HG02759 (cell line): ENCODE measurements around the gene FH.
A peak's percentile ranks its signal among the peaks of the same experiment; 100 is the strongest.

ENCODE experiments used
- ATAC-seq: cut with Tn5 transposase; IDR thresholded peaks from one replicate; pipeline ENCODE4 v1.9.1; 2021; ENCODE audit warnings: mild to moderate bottlenecking, moderate library complexity; ENCODE audit not compliant: unreplicated experiment

FH gene

GRCh38 chr1:241519308-241520079, at the start of gene FH:
FH (minus strand) TSS chr1:241519755; CDS start chr1:241519722, 33 bp downstream.
- peak; percentile 99 for ATAC-seq

GRCh38 chr1:241560849-241561187, 41.3 kb upstream of the FH start:
- ATAC-seq: no peak

- ATAC-seq: no peak
Observed at GRCh38 chr1:241560146-241560848, 40.7 kb upstream of the FH start.

- no peak for ATAC-seq
Observed at GRCh38 chr1:241557551-241558193, 38.1 kb upstream of the FH start.

- no peak for ATAC-seq
Observed at GRCh38 chr1:241557031-241557430, 37.5 kb upstream of the FH start.

DNA sequence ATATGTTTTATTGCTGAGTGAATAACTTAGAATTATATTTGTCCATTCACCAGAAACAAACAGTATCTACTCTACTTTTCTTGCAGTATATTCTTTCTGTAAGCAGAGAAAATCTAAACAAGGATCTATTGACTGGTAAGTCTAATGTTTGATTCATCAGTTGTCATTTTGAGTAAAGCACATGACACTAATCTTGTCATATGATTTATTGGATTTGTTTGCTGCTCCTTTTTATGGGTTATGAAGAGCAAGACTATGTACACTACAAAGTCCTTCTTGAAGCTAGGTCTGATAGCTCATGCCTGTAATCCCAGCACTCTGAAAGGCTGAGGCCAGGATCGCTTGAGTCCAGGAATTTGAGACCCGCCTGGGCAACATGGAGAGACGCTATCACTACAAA, 36.0 kb upstream of the FH start:
- ATAC-seq: no peak

DNA sequence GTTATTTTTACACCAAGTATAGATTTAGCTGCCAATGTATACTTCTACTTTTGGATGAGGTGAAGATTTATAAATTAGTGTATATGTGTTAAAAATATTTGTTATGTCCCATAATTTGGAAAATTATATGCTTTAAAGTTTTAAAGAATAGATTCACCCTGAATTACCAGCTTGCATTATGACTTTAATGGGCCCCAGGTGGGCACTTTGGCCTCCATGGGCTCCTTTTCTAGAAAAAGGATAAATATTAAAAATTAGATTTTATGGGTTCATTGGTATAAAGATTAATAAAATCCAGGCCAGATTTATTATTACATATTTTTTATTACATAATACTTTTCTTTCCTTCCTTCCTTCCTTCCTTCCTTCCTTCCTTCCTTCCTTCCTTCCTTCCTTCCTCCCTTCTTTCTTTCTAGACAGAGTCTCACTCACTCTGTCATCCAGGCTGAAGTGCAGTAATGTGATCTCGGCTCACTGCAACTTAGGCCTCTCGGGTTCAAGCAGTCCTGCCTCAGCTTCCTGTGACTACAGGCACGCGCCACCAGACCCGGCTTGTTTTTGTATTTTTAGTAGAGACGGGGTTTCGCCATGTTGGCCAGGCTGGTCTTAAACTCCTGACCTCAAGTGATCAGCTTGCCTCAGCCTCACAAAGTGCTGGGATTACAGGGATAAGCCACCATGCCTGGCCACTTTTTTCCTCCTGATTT, 34.5 kb upstream of the FH start:
- no peak for ATAC-seq

DNA sequence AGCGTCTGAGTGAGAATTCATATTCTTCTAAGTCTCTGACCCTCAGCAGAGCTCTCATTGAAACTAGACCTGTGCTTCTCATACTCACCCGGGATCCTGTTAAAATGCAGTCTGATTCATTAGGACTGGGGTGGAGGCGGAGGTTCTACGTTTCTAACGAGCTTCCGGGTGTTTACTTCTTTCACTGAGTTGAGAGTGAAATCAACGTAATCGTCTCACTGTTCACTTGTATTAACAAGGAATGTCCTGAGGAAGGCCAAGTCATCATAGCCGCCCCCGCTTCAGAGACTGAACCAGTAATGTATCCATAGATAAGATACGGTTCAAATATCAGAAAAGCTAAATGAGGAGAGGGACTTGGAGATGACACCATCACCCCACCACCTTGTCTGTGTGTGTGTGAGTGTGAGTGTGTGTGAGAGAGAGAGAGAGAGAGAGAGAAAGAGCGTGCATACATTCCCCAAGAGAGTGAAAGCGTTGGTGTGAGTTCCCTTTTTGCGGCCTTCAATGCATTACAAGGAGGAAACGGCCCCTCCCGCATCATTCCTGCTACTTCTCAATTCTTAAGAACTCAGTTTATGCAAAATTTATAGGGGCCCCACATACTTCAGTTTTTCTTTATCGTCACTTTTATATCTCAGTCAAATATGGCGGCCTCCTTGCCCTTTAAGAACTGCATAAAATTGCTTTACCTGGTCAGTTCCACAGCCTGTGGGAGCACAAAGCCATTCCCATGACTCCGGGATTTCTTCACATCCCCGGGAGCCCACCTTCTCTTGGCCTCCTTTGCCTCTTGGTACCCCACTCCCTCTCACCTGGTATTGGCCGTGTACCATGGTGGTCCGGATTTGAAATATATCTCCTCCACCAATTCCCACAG, 32.4 kb upstream of the FH start:
- peak; percentile 89 for ATAC-seq

DNA sequence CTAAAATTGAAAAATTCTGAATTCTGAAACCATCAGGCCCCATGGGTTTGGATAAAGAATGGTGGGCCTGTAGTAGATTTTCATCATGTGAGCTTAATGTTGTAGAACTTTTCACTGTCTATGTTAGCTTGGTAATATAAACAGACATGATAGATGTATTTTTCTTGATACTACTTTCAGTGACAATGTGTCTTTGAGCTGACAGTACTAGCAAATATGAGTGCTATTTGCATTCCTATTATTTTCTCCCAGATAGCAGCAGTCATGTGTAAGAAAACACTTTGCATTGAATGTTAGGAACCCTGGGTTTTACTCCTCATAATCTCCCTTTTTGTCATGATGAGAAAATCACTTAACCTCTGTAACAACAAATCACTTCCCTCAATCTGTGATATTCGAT, 30.8 kb upstream of the FH start:
- ATAC-seq: no peak

- ATAC-seq: no peak
Observed at GRCh38 chr1:241548008-241548407, 28.5 kb upstream of the FH start.

DNA sequence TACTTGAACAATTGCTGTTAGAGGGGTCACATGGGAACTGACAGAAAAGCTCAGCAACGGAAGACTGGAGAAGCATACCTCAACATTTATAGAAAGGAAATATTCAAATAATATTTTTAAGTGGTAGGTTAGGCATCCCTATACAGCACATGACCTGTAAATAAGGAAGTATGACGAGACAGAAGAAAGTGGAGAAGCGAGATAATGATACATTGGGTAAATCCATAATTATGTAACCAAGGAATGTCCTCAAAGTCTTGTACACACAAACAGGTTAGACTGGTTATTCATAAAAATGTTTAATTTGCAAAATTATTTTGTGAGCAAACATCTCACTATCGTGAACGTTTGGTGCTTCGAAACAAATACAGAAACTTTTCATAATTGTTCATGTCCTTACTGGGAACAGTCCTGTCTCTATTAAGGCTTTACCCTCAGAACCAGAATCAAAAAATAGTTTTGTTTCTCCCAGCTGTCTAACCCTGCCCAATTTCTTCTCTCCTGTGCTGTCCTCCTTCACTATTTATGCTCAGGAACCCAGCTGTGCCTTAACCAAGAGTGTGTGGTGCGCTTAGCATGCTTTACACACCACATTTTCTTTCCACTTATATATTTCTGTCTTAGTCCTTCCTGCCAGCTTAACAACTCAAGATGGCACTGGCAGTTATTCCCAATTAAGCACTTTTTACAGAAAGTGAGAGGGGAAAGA, 22.8 kb upstream of the FH start:
- ATAC-seq: no peak

GRCh38 chr1:241536969-241537368, 17.4 kb upstream of the FH start:
- no peak for ATAC-seq

DNA sequence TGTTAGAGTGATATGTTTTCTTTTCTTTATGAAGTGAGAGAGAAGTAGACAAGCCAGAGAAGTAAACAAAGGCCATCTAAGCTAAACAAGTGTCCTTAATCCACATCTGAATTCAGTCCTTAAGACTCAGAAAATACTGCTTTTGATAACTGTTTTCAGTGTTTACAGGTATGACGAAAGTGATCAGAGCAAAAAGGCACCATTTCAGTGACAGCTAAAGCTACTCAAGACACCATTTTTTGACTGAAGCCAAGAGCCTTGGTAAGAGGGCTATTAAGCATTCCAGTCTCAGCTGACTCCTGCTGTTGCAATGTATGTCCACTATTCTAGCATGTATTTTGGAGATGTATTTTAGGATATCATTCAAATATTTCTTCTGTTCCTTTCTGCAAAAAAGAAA, 16.7 kb upstream of the FH start:
- ATAC-seq: no peak

DNA sequence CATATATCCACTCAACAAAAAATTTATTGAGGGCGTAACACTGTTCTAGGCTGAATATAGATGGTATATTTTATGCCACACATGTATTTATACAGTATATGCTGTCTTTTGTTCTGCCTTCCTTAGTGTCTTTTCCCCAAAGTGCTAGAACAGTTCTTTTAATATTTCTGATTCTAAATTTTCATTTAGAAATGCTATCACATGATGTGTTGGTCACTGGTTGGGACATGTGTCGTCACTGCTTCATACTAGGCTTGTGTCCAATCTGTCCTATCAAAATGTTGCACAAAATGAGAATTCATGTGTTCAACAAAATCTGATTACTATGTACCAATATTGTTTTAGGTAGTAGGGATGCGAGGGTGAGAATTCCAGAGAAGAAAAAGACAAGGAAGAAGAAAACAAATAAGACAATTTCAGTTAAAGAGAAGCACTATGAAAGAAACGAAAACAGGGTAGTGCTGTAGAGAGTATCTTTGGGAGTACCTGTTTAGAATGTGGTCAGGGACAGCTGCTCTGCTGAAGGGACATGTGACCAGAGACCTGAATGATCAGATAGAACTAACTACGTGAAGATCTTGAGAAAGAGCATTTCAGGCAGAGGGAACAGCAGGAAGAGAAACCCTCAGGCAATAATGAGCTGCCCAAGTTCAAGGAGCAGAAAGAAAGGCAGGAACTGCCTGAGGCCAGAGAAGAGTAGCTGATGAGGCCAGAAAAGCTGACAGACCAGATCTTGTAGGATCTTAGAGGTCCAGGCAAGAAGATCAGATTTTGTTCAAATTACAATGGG, 14.0 kb upstream of the FH start:
- ATAC-seq: peak; percentile 36

GRCh38 chr1:241532864-241533263, 13.3 kb upstream of the FH start:
- peak; percentile 65 for ATAC-seq

GRCh38 chr1:241532162-241532531, 12.6 kb upstream of the FH start, which contains the start of gene KMO:
KMO (plus strand) TSS chr1:241532378; CDS start chr1:241532445, 67 bp downstream.
- ATAC-seq: peak; percentile 34

GRCh38 chr1:241531195-241532161, 11.9 kb upstream of the FH start:
- ATAC-seq: peak; percentile 70

DNA sequence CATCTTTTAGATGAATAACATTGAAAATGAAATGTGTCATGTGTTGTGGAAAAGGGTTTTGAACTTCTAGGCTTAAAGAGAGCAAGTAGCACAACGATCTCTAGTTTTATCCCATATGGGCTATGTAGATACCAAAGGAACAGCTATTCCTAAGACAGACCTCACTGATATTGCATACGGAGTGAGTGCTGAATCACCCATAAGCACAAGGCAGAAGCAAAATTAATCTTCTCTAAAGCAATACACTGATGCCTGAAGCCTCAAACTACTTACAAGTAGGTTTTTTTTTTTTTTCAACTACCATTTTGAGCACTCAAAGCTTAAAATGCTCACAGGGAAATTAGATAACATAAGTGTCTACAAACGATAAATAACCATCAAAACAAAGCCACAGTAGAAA, 7.6 kb upstream of the FH start:
- no peak for ATAC-seq
